Activated T-cell treated with anti-CD3 and anti-CD28 coated beads, Interleukin-2, amount 50 U/mL, for 4 hours (primary cell): Measurements from ENCODE around the gene SPOCD1. TPM values are rescaled to one million over a fixed set of nuclear protein-coding genes. Genes with fewer than 3 reads are reported as not detected.

Source experiments
- ATAC-seq, 2 donors: fragments of 200-7000 bp; cut with Tn5 transposase; one replicate each; pipeline ENCODE4 v1.10.0; 2021
- DNase-seq: peaks from one replicate; pipeline ENCODE4 v3.0.0-alpha.2; 2020
- H3K27me3 Mint-ChIP-seq: one replicate; pipeline ENCODE4 v1.8.0; 2021; ENCODE audit warnings: low read depth, mixed read lengths
- H3K36me3 Mint-ChIP-seq: one replicate; pipeline ENCODE4 v1.8.0; 2022; ENCODE audit warnings: mixed read lengths; ENCODE audit not compliant: insufficient read depth
- H3K4me1 Mint-ChIP-seq: one replicate; pipeline ENCODE4 v1.8.0; 2021; ENCODE audit warnings: low read depth, mixed read lengths
- H3K4me3 Mint-ChIP-seq: one replicate; pipeline ENCODE4 v1.8.0; 2021; ENCODE audit warnings: mild to moderate bottlenecking, moderate library complexity, mixed read lengths
- H3K9me3 Mint-ChIP-seq: one replicate; pipeline ENCODE4 v1.8.0; 2021; ENCODE audit warnings: mixed read lengths
- total RNA-seq, 3 donors: library from RNA; stranded (reverse); gene quantifications; one replicate each; pipeline ENCODE4 v1.2.1, GENCODE V29; 2021

SPOCD1 gene
- total RNA-seq, 3 donors from 2014 or later = 0.14 TPM; not detected in 2

GRCh38 chr1:31771891-31772668 lies 43.7 kb downstream of the SPOCD1 start:
- H3K36me3 Mint-ChIP-seq = no peaks in the 10 kb centered on the region
- H3K4me1 Mint-ChIP-seq = peaks cover 49% of the 10 kb centered on the region
- peak; percentile 86 to 87 for ATAC-seq
- peak overlapping the region; percentile 79 for H3K4me3 Mint-ChIP-seq
- no peaks in the 10 kb centered on the region for H3K9me3 Mint-ChIP-seq
- H3K27me3 Mint-ChIP-seq = peaks cover 32% of the 10 kb centered on the region
- DNase-seq = peak; percentile 60

- peaks cover 51% of the 10 kb centered on the region for H3K4me1 Mint-ChIP-seq
- H3K4me3 Mint-ChIP-seq = no peak overlapping the region
- ATAC-seq (no peak), DNase-seq (no peak)
- no peaks in the 10 kb centered on the region for H3K9me3 Mint-ChIP-seq
- H3K27me3 Mint-ChIP-seq = peaks cover 19% of the 10 kb centered on the region
- H3K36me3 Mint-ChIP-seq = no peaks in the 10 kb centered on the region
Measured at GRCh38 chr1:31769720-31770390, 46.0 kb downstream of the SPOCD1 start.

- peak; percentile 42 to 64 for ATAC-seq
- H3K4me3 Mint-ChIP-seq = no peak overlapping the region
- H3K9me3 Mint-ChIP-seq = no peaks in the 10 kb centered on the region
- H3K36me3 Mint-ChIP-seq = no peaks in the 10 kb centered on the region
- peaks cover 14% of the 10 kb centered on the region for H3K27me3 Mint-ChIP-seq
- H3K4me1 Mint-ChIP-seq = peaks cover 51% of the 10 kb centered on the region
- no peak for DNase-seq
Measured at GRCh38 chr1:31768939-31769704, 46.7 kb downstream of the SPOCD1 start.

- Mint-ChIP-seq H3K4me3 (no peak overlapping the region), H3K4me1 (peaks cover 51% of the 10 kb centered on the region), H3K27me3 (peaks cover 9% of the 10 kb centered on the region), H3K36me3 (no peaks in the 10 kb centered on the region), H3K9me3 (no peaks in the 10 kb centered on the region)
- no peak for DNase-seq
- ATAC-seq = no peak
Measured at GRCh38 chr1:31768407-31768907, 47.4 kb downstream of the SPOCD1 start.

- H3K9me3 Mint-ChIP-seq = no peaks in the 10 kb centered on the region
- no peaks in the 10 kb centered on the region for H3K36me3 Mint-ChIP-seq
- DNase-seq (no peak), ATAC-seq (no peak)
- peaks cover 46% of the 10 kb centered on the region for H3K4me1 Mint-ChIP-seq
- no peak overlapping the region for H3K4me3 Mint-ChIP-seq
- H3K27me3 Mint-ChIP-seq = peaks cover 9% of the 10 kb centered on the region
Measured at GRCh38 chr1:31767225-31767624, 48.6 kb downstream of the SPOCD1 start.

- no peaks in the 10 kb centered on the region for H3K9me3 Mint-ChIP-seq
- no peak overlapping the region for H3K4me3 Mint-ChIP-seq
- H3K4me1 Mint-ChIP-seq = peaks cover 36% of the 10 kb centered on the region
- ATAC-seq = no peak
- H3K27me3 Mint-ChIP-seq = peaks cover 5% of the 10 kb centered on the region
- no peak for DNase-seq
- no peaks in the 10 kb centered on the region for H3K36me3 Mint-ChIP-seq
Measured at GRCh38 chr1:31765516-31765915, 50.3 kb downstream of the SPOCD1 start.

- ATAC-seq (no peak), DNase-seq (no peak)
- H3K9me3 Mint-ChIP-seq = no peaks in the 10 kb centered on the region
- H3K4me3 Mint-ChIP-seq = peak overlapping the region; percentile 69
- H3K36me3 Mint-ChIP-seq = no peaks in the 10 kb centered on the region
- peaks cover 5% of the 10 kb centered on the region for H3K27me3 Mint-ChIP-seq
- peaks cover 33% of the 10 kb centered on the region for H3K4me1 Mint-ChIP-seq
Measured at GRCh38 chr1:31765041-31765467, 50.8 kb downstream of the SPOCD1 start.

- DNase-seq (no peak), ATAC-seq (peak; percentile 17 to 26)
- Mint-ChIP-seq H3K4me1 (peaks cover 27% of the 10 kb centered on the region), H3K36me3 (no peaks in the 10 kb centered on the region), H3K4me3 (peak within 1 kb of the TSS; percentile 75), H3K9me3 (no peaks in the 10 kb centered on the region), H3K27me3 (peaks cover 5% of the 10 kb centered on the region)
Measured at GRCh38 chr1:31764312-31765040, 51.3 kb downstream of the SPOCD1 start, which contains the start of gene ADGRB2. ADGRB2 (minus strand) TSS chr1:31764340; CDS start chr1:31757221, 7,119 bp downstream.

GRCh38 chr1:31763671-31764311 lies 52.0 kb downstream of the SPOCD1 start:
- Mint-ChIP-seq H3K4me3 (peak overlapping the region; percentile 75), H3K27me3 (peaks cover 5% of the 10 kb centered on the region), H3K4me1 (peaks cover 21% of the 10 kb centered on the region), H3K36me3 (no peaks in the 10 kb centered on the region), H3K9me3 (no peaks in the 10 kb centered on the region)
- ATAC-seq (peak; percentile 15 to 16), DNase-seq (no peak)

- Mint-ChIP-seq H3K4me1 (peaks cover 17% of the 10 kb centered on the region), H3K36me3 (no peaks in the 10 kb centered on the region), H3K4me3 (peak overlapping the region; percentile 75), H3K27me3 (peaks cover 5% of the 10 kb centered on the region), H3K9me3 (no peaks in the 10 kb centered on the region)
- ATAC-seq (peak; percentile 34 to 49), DNase-seq (peak; percentile 60)
Measured at GRCh38 chr1:31762726-31763670, 52.8 kb downstream of the SPOCD1 start.

GRCh38 chr1:31762323-31762722 lies 53.5 kb downstream of the SPOCD1 start:
- Mint-ChIP-seq H3K4me3 (peak overlapping the region; percentile 49), H3K27me3 (peaks cover 5% of the 10 kb centered on the region), H3K9me3 (no peaks in the 10 kb centered on the region), H3K36me3 (no peaks in the 10 kb centered on the region), H3K4me1 (peaks cover 17% of the 10 kb centered on the region)
- ATAC-seq (no peak), DNase-seq (no peak)

- Mint-ChIP-seq H3K4me3 (peak overlapping the region; percentile 60), H3K36me3 (no peaks in the 10 kb centered on the region), H3K27me3 (peaks cover 5% of the 10 kb centered on the region), H3K9me3 (no peaks in the 10 kb centered on the region), H3K4me1 (peaks cover 17% of the 10 kb centered on the region)
- DNase-seq (no peak), ATAC-seq (no peak)
Measured at GRCh38 chr1:31761883-31762282, 53.9 kb downstream of the SPOCD1 start.
